Kidney epithelial cell (primary cell): ENCODE measurements around the gene EPS8L2. TPM values are rescaled to one million over a fixed set of nuclear protein-coding genes. Genes with fewer than 3 reads are reported as not detected.
A peak's percentile ranks its signal among the peaks of the same experiment; 100 is the strongest.

Source experiments
- DNase-seq: peaks from one replicate; pipeline ENCODE4 v3.0.0-alpha.2; 2010; ENCODE audit warnings: low read depth
- H3K27me3 ChIP-seq: 2 replicates; pipeline ENCODE4 v1.6.0; 2011; ENCODE audit warnings: low read length; ENCODE audit not compliant: control insufficient read depth, insufficient read depth
- H3K36me3 ChIP-seq: 2 replicates; pipeline ENCODE4 v1.5.1; 2011; ENCODE audit warnings: low read length; ENCODE audit not compliant: control insufficient read depth, insufficient read depth
- H3K4me3 ChIP-seq: 2 replicates; pipeline ENCODE4 v1.5.1; 2011; ENCODE audit warnings: low read depth, mild to moderate bottlenecking, control low read depth, low read length
- CTCF ChIP-seq: IDR thresholded peaks from 2 replicates; pipeline ENCODE4 v1.5.1; 2011; ENCODE audit warnings: mild to moderate bottlenecking, moderate library complexity, low read length, control low read depth, inconsistent platforms; ENCODE audit not compliant: insufficient read depth, poor library complexity, severe bottlenecking
- total RNA-seq: library from RNA; depleted of rRNA; stranded (reverse); fragments of >200 nt; gene quantifications from 2 replicates; pipeline ENCODE4 v1.2.3, GENCODE V29; 2015

Gene EPS8L2
- total RNA-seq = 119 and 143 TPM in 2 replicates

GRCh38 chr11:705646-706438, at the start of gene EPS8L2:
Gene EPS8L2, plus strand, starts transcription at chr11:706231. Its CDS starts 3,177 bp downstream, at chr11:709408.
- no peak for TF ChIP-seq CTCF
- Histone ChIP-seq H3K4me3 (peak within 1 kb of the TSS; percentile 56), H3K36me3 (no peaks in the 10 kb centered on the region), H3K27me3 (no peaks in the 10 kb centered on the region)
- DNase-seq = no peak

- H3K4me3 ChIP-seq = no peak overlapping the region
- TF ChIP-seq CTCF = no peak
- no peaks in the 10 kb centered on the region for H3K27me3 ChIP-seq
- peaks cover 5% of the 10 kb centered on the region for H3K36me3 ChIP-seq
- no peak for DNase-seq
Measured at GRCh38 chr11:656426-656825, 49.6 kb upstream of the EPS8L2 start.

DNA sequence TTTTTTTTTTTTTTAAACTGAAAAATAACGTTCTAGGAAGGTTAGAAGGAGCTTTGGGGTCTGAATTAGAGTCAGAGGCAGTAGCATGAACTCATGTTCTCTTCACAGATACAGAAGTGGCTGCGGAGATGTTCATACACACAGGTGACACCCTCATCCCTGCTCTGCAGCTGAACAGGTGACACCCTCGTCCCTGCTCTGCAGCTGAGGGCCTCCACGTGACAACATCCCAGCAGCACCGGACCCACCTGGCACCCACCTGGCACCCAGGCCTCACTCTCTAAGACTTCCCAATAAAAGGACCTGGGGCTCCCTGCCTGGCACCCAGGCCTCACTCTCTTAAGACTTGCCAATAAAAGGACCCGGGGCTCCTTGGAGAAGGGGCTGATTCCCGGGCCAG, 49.2 kb upstream of the EPS8L2 start:
- Histone ChIP-seq H3K36me3 (peaks cover 5% of the 10 kb centered on the region), H3K4me3 (no peak overlapping the region), H3K27me3 (no peaks in the 10 kb centered on the region)
- TF ChIP-seq CTCF = no peak
- no peak for DNase-seq

GRCh38 chr11:657691-658126, 48.3 kb upstream of the EPS8L2 start:
- H3K4me3 ChIP-seq = no peak overlapping the region
- no peak for DNase-seq
- H3K27me3 ChIP-seq = no peaks in the 10 kb centered on the region
- TF ChIP-seq CTCF = no peak
- peaks cover 5% of the 10 kb centered on the region for H3K36me3 ChIP-seq

- Histone ChIP-seq H3K36me3 (peaks cover 2% of the 10 kb centered on the region), H3K27me3 (no peaks in the 10 kb centered on the region), H3K4me3 (no peak overlapping the region)
- no peak for DNase-seq
- no peak for TF ChIP-seq CTCF
Measured at GRCh38 chr11:659532-660085, 46.4 kb upstream of the EPS8L2 start.
